NCI-H1105 treated with DMSO at 0.1 percent for 48 hours (cell line): Measurements from ENCODE around the gene CHRD.
"Not testable (repeated sequence)": the region's sequence is repeated elsewhere in the genome, so short reads cannot be mapped to it uniquely, and the experiment has no call there.

Experiments
- DNase-seq: peaks from one replicate; lab custom pipeline; 2025; lab: John Stamatoyannopoulos, UW

Gene CHRD

DNA sequence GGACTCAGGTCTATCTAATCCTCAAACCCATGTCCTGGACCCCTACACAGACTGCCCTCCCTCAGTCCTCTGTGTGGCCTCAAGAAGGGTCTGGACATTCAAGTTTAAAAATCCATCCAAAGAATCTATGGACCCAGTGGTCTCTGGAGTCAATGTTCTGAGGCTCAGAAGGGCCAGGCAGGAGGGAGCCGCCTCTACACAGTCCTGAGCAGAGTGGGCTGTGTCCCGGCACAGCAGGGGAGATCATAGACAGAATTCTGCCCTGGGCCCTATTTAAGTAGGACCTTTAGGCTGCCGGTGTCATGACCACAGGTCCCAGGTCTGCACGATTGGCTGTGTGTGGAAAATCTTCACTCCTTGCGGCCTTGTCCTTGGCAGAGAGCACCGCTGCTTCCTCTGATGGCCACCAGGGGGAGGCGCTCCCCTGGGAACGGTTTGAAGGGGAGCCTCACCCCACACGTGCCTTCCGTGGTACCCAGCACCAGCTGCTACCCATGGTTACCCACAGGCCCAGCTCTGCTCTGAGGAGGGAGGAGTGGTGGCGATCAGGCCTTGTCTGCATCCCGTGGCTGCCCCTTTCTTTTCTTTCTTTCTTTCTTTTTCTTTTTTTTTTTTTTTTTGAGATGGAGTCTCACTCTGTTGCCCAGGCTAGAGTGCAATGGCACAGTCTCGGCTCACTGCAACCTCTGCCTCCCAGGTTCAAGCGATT lies 37.9 kb downstream of the CHRD start:
- DNase-seq = peak; percentile 60

GRCh38 chr3:184419171-184419570 lies 39.3 kb downstream of the CHRD start:
- DNase-seq = no peak

- DNase-seq = no peak
These were observed 43.7 kb downstream of the CHRD start for GRCh38 chr3:184423561-184423960.

GRCh38 chr3:184426691-184427141 lies 46.9 kb downstream of the CHRD start:
- DNase-seq = no peak

DNA sequence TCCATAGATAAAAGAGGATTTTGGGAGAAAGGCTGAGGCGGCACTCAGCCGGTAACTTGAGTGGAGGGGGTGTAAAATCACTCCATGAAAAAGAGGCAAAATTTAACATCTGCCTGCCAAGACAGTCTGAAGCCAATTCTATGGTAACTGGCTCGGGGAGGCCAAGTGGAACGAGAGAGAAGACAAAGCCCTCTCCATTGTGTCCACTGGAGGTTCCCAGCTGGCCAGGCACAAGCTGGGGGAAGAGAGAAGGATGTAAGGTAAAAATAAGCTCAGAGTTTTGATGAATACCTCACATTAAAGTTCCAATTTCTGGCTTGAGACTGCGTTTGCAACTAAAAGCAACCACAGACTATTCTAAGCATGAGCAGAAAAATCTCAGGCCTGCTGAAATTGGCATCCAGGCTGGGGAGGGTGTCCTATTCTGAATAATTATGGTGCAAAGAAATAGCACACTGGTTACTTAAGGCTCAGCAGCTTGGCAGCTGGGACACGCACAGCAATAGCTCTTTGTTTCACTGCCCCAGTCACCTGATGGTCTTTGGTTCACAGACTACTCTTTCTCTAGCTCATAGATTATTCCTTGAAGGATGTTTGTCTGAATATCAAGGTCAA lies 48.8 kb downstream of the CHRD start:
- DNase-seq = no peak

DNA sequence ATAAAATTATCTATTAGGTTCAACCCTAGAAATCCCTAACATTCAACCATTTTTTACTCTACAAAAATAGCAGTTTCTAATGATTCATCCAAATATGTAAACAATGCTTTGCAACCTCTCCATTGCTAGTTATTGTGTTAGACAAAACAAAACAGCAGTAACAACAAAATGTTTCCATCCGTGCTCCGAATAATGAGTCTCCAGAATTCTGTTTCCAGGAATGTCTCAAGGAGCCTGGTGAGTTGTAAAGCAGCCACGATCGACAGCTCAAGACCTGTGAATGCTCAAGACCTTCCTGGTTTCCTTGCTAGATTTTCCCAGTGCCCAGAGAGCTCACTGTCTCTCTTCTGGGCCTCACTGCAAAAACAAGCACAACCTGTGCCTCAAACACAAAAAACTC lies 49.9 kb downstream of the CHRD start:
- DNase-seq = no peak

DNA sequence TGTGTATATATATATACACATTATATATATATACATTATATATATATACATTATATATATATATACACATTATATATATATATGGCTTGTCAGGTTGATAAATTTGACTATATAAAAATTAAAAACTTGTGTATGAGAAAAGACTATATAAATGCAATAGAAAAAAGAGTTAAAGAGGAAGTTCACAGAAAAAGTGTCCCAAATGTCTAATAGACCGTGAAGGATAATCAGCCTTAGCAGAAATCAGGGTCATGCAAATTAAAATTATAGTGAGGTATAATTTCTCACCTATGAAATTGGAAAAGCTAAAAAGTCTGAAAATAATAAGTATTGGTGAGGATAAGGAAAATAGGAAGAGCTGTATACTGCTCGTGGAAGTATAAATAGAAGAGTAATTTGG lies 51.1 kb downstream of the CHRD start:
- no peak for DNase-seq

DNA sequence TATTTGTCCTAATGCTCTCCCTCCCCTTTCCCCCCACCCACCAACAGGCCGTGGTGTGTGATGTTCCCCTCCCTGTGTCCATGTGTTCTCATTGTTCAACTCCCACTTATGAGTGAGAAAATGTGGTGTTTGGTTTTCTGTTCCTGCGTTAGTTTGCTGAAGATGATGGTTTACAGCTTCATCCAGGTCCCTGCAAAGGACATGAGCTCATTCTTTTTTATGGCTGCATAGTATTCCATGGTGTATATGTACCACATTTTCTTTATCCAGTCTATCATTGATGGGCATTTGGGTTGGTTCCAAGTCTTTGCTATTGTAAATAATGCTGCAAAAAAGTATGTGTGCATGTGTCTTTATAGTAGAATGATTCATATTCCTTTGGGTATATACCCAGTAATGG lies 53.3 kb downstream of the CHRD start:
- DNase-seq = not testable (repeated sequence)

- DNase-seq = no peak
These were observed 59.2 kb downstream of the CHRD start for GRCh38 chr3:184439096-184439495.
